SH-SY5Y (cell line): ENCODE data around the gene MACROD2.

Experiments
- GATA2 ChIP-seq: IDR thresholded peaks from 2 replicates; pipeline ENCODE4 v1.6.1; 2011; ENCODE audit warnings: mild to moderate bottlenecking, low read depth, low read length
- GATA3 ChIP-seq: IDR thresholded peaks from 2 replicates; pipeline ENCODE4 v1.6.1; 2011; ENCODE audit warnings: low read depth, mild to moderate bottlenecking, low read length, moderate library complexity

Gene MACROD2

GRCh38 chr20:16004108-16004854 is 2009.0 kb downstream of the MACROD2 start:
- TF ChIP-seq GATA2 (no peak), GATA3 (no peak)

DNA sequence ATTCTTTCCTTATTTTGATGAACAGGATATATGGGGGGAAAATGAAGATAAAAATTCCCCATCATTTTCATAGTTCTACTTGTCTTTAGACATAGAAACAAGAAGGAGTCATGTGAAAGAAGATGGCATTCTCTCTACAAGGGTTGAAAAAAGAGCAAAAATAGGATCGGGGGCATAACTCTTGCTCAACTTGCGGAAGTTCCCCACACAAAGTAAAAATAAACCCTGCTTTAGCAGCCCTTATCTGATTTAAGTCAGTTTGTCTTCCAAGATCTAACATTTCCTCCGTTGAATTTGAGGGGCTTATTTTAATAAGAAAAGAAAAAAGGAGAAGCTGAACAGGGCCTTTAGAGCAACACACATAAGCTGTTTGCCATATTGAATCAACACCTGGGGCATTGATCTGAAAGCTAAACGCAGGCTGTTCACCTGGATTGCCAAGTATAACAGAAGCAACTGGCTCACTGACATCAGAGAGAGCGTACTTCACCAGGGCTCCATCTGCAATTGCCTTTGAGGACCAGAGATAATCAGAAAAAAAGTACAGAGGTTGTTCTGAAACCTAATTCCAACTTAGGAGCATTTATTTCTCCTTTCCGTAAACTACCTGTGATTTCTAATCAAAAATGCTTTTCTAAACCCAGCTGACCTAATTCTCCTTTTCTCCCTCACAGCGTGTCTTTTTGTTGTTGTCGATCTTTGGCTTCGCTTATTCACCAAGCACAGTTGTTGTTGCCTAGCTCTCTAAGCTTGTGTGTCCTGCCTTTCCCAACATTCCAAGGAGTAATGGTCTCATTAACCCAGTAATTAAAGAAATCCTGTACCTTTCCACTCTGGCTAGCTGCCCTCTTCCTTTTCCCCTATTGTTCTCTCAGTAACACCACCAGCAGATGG is 2010.0 kb downstream of the MACROD2 start:
- TF ChIP-seq GATA3 (no peak), GATA2 (no peak)

DNA sequence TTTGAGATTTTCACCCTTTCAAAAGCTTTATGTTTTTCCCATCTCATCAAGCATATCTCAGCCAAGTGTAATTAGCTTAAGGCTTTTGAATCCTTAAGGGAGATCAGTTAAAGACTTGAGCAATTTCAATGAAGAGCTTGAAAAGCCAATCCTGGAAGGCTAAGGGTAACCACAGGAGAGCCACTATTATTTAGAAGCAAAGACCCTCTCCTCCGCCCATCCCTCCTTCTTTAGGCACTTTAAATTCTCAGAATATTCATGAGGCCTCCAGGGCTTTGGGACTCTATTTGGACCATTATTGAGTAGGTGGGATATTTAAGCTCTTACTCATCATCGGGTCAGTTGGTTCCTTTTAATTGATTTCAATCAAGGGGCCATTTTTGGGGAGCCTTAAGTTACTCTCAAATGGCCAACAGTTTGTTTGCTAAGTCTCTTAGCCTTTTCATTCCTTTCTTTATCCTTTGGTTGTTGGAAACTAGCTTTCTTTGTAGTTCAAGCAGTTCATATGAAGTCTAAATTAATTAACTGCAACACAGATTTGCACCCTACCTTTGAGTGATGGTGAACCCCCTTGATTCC is 2010.7 kb downstream of the MACROD2 start:
- no peak for TF ChIP-seq GATA3
- TF ChIP-seq GATA2: no peak

DNA sequence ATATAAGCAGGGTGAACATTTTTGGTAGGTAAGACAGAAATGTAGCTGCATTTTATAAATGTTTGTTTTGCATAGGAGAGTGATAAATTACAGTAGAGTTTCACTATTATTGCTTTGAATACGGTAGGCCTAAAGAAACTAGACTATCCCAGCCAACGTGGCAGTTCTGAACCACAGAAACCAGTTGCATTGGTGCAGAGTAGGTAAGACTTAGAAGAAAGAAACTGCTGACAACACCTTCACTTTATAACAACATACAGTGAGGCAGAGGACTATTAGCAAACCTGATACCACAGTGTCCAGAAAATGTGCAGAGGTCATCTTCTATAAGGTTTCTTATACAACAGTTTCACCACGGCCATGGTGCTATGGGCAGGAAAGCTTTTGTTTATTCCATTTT is 2011.8 kb downstream of the MACROD2 start:
- TF ChIP-seq GATA3: no peak
- TF ChIP-seq GATA2: no peak

DNA sequence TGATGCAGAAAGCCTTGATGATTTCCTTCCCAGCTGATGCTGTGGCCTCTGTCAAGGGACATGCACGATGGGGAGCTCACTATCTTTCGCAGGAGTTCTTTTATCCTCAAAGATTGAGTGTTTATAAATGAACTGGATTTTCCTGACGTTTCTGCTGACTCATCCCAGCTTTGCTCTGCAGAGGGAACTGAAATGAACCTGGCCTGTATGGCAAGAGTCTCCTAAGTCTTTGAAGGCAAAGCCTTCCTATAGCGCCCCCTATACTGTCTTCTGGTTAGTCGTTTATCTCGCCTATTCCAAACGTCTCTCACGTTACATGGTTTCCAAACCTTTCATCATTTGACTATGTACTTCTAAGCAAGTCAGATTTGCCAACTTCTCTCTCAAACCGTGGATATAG is 2012.6 kb downstream of the MACROD2 start:
- TF ChIP-seq GATA3 (no peak), GATA2 (no peak)

- TF ChIP-seq GATA3 (no peak), GATA2 (no peak)
These were observed 2015.7 kb downstream of the MACROD2 start for GRCh38 chr20:16011056-16011455.

- no peak for TF ChIP-seq GATA3
- TF ChIP-seq GATA2: no peak
These were observed 2016.2 kb downstream of the MACROD2 start for GRCh38 chr20:16011519-16011918.

DNA sequence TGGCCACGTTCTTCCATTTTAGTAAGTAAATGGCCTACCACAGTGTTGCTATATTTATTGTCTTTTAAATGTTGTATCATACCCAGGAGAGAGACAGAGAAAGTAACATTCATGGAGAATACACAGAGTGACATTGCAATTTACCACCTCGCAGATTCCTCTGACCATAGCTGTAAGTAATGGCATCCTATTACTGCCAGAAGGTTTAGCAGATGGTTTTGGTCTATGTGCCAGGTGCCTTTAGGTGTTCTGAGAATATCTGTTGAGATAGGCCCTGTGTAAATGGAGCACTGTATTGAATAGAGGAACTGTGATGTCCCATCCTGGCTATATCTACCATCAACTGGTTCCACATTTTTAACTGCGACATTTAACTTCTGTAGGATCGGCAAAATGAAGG is 2018.3 kb downstream of the MACROD2 start:
- TF ChIP-seq GATA2: no peak
- TF ChIP-seq GATA3: no peak

DNA sequence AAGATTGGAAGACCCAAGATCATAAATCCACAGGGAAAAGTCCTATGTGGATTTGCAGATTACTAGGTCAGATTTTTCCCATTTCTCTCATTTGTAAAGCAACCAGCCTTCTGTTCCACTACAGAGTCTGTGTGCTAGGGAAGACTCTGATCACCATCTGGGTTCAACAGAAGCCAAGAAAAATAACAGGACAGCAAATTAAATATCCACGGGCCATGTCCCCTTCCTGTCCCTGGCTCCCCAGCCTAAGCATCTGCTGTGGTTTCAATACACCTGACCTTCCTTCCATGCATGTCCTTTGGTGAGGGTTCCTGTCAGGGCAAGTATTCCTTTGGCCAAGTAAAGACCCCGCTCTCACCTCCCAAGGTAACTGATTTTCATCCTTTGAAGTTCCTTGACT is 2019.1 kb downstream of the MACROD2 start:
- TF ChIP-seq GATA2 (no peak), GATA3 (no peak)

- no peak for TF ChIP-seq GATA2
These were observed 2022.3 kb downstream of the MACROD2 start for GRCh38 chr20:16017656-16018055.

DNA sequence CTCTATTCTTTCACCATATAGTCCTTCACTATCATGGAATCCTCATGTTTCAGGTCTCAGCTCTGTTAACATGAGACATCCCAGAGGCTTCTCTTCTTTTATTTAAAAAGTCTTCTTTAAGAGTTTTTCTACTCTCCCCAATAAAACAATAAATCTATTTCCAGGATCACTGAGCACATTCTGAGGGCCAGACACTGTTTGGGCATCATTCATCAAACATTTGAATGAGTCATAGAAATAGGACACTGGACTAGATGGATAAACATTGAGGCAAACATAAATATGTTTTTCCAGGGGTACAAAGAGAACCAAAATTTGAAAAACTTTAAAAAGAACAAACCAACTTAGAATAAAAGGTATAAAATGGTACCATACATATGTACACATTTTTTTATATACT is 2023.6 kb downstream of the MACROD2 start:
- TF ChIP-seq GATA2 (no peak), GATA3 (no peak)

GRCh38 chr20:16020971-16021370 is 2025.7 kb downstream of the MACROD2 start:
- no peak for TF ChIP-seq GATA3
- no peak for TF ChIP-seq GATA2

- no peak for TF ChIP-seq GATA2
- TF ChIP-seq GATA3: no peak
These were observed 2029.8 kb downstream of the MACROD2 start for GRCh38 chr20:16025084-16025483.

GRCh38 chr20:16027686-16028085 is 2032.4 kb downstream of the MACROD2 start:
- TF ChIP-seq GATA2 (no peak), GATA3 (no peak)

DNA sequence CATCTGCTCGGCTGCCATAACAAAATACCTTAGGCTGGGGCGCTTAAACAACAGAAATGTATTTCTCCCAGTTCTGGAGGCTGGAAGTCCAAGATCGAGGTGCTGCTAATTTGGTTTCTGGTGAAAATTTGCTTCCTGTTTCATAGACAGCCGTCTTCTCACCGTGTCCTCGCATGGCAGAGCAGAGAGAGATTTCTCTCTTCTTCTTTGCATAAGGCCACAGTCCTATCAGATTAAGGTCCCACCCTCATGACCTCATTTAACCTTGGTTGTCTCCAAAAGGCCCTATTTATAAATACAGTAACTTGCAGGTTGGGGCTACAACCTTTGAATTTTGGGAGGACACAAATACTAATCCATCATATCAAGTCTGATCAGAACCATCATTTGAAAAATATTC is 2033.6 kb downstream of the MACROD2 start:
- TF ChIP-seq GATA2 (no peak), GATA3 (no peak)

GRCh38 chr20:16030253-16030652 is 2034.9 kb downstream of the MACROD2 start:
- TF ChIP-seq GATA3: no peak
- TF ChIP-seq GATA2: no peak
